Mammary epithelial cell (primary cell): Measurements from ENCODE around the gene C16orf87.

Experiments used
- CTCF ChIP-seq, 2 donors: IDR thresholded peaks in 1 of 2; conservative IDR thresholded peaks in 1 of 2; 2 replicates each; pipeline ENCODE4 v1.5.1; 2011 to 2012; ENCODE audit warnings: inconsistent platforms in 2 of 2, low read length in 2 of 2, mild to moderate bottlenecking in 2 of 2, control low read depth in 1 of 2, low read depth in 1 of 2; ENCODE audit not compliant: insufficient read depth in 1 of 2; ENCODE audit errors: extremely low read depth in 1 of 2
- EZH2 ChIP-seq: IDR thresholded peaks from 2 replicates; pipeline ENCODE4 v1.6.1; 2012; ENCODE audit warnings: low read length, inconsistent platforms, borderline replicate concordance

GRCh38 chr16:46808997-46809396 is 22.0 kb downstream of the C16orf87 start:
- no peak for TF ChIP-seq CTCF (conservative IDR thresholded peaks at IDR 0.05 in 1 of 2, IDR thresholded peaks at IDR 0.05 in 1 of 2; ENCODE audit: extremely low read depth in 1 of 2, insufficient read depth in 1 of 2, low read depth in 1 of 2, low read length in 2 of 2)
- TF ChIP-seq EZH2 = no peak
